Measurements from ENCODE around the gene RCCD1. TPM values are rescaled to one million over a fixed set of nuclear protein-coding genes. Genes with fewer than 3 reads are reported as not detected.

RCCD1 gene
- total and polyA plus RNA-seq, 4 donors, result 3.6 to 13.3 (median 4.3) TPM

GRCh38 chr15:90936823-90937222 is 17.9 kb upstream of the RCCD1 start (continued):
- no peak for TF ChIP-seq CTCF (IDR thresholded peaks at IDR 0.05; ENCODE audit: low read depth, low read length, missing input control)

GRCh38 chr15:90938261-90938660 is 16.4 kb upstream of the RCCD1 start:
- TF ChIP-seq SP1 (IDR thresholded peaks at IDR 0.05) (no peak), EGR1 (IDR thresholded peaks at IDR 0.05; ENCODE audit: low read depth in 2 of 2) (no peak), REST (IDR thresholded peaks at IDR 0.05) (no peak), CTCF (IDR thresholded peaks at IDR 0.05; ENCODE audit: low read depth, low read length, missing input control) (no peak), ZBTB33 (IDR thresholded peaks at IDR 0.05) (no peak), HNF4A (conservative IDR thresholded peaks at IDR 0.05) (no peak), MAX (IDR thresholded peaks at IDR 0.05) (no peak), FOXA2 (IDR thresholded peaks at IDR 0.05) (no peak), RAD21 (IDR thresholded peaks at IDR 0.05) (no peak), JUND (IDR thresholded peaks at IDR 0.05) (no peak), GABPA (IDR thresholded peaks at IDR 0.05 in 1 of 2, conservative IDR thresholded peaks at IDR 0.05 in 1 of 2) (no peak), TAF1 (conservative IDR thresholded peaks at IDR 0.05) (no peak)
- no peaks in the 10 kb centered on the region for H3K9me3 ChIP-seq (ENCODE audit: control insufficient read depth in 4 of 4, low read length in 3 of 4)
- no peak overlapping the region for H3K4me3 ChIP-seq (ENCODE audit: low read depth in 1 of 3, low read length in 3 of 3)
- no peaks in the 10 kb centered on the region for H3K27me3 ChIP-seq (ENCODE audit: control insufficient read depth in 4 of 4, insufficient read depth in 4 of 4, low read length in 3 of 4)
- no peak for DNase-seq (ENCODE audit: low spot score)
- peaks cover 21 to 37% (median 25%) of the 10 kb centered on the region in 4 donors for H3K36me3 ChIP-seq (ENCODE audit: control insufficient read depth in 4 of 4, insufficient read depth in 3 of 4, low read depth in 1 of 4, low read length in 3 of 4)
- 92% methylated on average over 5 of the region's 5 CpGs for WGBS
- no peak overlapping the region for H3K9ac ChIP-seq (ENCODE audit: low read depth in 1 of 2, low read length in 2 of 2)
- no peak overlapping the region for H3K27ac ChIP-seq (ENCODE audit: low read depth in 1 of 2, low read length in 2 of 2)
- peaks cover 2 to 22% (median 17%) of the 10 kb centered on the region in 4 donors for H3K4me1 ChIP-seq (ENCODE audit: control insufficient read depth in 4 of 4, insufficient read depth in 4 of 4, low read length in 3 of 4)
